ENCODE results near the gene TBXAS1.

Gene TBXAS1

GRCh38 chr7:140008755-140009610 lies 179.9 kb downstream of the TBXAS1 start:
- no peak for DNase-seq

DNA sequence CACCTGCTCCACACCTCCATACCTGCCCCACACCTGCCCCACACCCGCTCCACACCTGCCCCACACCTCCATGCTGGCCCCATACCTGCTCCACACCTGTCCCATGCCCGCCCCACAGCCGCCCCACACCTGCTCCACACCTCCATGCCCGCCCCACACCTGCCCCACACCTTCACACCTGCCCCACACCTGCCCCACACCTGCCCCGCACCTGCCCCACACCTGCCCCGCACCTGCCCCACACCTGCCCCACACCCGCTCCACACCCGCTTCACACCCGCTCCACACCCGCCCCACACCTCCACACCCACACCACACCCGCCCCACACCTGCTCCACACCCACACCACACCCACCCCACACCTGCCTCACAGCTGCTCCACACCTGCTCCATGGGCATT lies 180.7 kb downstream of the TBXAS1 start:
- no peak for DNase-seq

GRCh38 chr7:140010194-140010895 lies 181.3 kb downstream of the TBXAS1 start:
- DNase-seq = no peak

DNA sequence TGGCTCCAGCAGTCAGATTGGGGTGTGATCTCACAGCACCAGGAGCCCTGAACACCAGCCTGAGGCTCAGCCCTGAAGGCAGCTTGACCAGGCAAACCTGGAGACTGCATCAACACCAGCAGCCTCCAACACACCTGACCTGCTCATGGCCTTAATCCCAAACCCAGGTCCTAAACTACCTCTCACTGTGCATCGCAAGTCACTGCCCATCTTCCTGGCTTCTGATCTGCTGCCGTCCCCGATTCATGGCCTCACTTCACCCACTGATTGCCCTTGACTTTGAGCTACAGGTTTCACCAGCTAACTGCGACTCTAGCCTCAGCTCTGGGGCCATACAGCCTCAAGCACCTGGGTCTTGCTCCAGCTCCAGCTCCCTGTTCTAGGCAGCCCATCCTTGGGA lies 184.6 kb downstream of the TBXAS1 start:
- no peak for DNase-seq

DNA sequence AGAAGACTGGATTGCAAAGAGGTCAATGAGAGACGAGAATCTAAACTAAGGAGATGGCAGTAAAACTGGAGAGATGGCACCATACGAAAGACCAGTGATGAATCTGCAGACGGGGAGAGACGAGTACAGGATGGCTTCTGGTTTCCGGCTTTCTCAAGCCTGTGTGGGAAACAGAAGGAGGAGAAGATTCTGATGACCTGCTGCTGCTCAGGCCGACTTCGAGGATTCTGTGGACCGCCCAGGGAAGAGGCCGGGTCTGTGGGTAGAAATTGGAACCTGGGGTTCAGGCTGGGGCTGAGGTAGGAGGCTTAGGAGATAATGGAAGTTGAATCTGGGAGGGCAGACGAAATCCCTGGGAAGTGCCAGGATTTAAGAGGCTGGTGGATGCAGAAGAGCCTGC lies 185.1 kb downstream of the TBXAS1 start:
- DNase-seq = no peak

GRCh38 chr7:140015471-140015970 lies 186.5 kb downstream of the TBXAS1 start:
- DNase-seq = no peak

DNA sequence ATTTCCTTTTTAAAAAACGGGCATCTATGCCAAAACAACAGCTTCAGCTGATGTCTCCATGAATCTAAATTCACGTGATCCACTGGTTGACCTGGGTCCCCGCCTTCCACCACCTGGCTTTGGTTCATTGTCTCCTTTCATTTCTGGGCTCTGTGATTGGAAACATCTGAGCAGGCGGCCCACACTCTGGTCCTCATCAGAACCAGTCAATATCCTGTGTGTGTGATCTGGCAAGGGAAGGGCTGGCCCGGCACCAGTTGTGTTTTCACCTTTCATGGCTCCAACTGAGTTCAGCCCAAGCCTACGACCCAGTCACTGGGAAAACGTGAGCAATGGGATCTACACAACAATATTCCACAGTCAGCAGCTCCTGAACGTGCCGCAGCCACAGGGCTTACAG lies 187.5 kb downstream of the TBXAS1 start:
- DNase-seq = no peak

DNA sequence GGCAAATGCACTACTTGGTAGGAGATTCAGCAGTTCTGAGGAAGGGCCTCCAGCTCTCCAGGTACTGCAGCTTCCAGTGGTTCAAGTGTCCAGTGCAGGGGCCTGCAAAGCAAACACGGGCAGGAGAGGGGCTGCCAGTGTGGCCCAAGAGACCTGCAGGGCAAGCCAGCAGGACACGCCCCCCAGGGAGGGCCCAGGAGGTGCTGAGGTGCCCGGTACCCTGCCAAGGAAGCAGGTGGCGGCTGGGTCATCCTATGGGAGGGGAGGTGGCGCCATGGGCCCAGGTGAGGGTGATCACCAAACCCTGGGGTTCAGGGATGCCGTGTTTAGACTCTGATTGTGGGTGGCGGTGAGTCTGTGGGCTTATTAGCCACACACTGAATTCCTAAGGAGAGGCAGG lies 188.0 kb downstream of the TBXAS1 start:
- DNase-seq = no peak

GRCh38 chr7:140017543-140017942 lies 188.5 kb downstream of the TBXAS1 start:
- no peak for DNase-seq

DNA sequence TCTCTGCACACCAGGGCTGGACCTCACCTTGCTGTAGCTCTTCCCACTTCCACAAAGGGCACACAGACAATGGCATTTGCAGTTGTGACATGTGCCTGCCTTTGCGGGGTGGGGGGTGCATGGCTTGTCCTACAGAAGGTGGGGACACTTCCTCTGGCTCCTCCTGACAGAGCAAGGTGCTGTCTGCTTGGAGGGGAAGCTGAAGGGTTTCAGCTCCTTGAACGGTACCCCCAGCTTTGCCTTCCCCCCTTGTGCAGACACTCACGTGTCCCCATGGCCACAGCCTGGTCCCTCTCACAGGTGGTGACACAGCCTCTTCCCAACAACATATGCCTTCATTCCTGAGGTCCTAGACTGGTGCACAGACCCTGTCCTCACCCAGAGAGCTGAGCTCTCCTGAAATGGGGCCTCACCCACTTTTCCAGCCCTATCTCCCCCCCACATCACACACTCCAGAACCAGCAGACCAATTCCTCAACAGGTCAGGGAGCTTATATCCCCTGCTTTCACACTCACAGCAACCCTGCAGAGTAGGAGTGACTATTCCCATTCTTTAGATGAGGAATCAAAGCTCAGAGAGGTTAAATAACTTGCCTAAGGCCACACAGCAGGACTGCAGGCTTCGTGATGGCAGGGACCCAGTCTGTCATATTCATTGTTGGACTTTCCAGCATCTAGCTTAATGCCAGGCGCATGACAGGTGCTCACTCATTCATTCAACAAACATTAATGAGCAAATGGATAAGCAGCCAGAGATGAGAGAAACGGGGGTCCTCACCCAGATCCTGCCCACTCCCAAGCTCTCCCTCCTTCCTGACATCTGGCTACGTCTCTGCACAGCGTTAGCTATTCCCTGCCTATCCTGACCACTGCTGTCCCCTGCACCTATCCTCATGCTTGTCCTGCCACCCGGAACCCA lies 189.3 kb downstream of the TBXAS1 start:
- no peak for DNase-seq

DNA sequence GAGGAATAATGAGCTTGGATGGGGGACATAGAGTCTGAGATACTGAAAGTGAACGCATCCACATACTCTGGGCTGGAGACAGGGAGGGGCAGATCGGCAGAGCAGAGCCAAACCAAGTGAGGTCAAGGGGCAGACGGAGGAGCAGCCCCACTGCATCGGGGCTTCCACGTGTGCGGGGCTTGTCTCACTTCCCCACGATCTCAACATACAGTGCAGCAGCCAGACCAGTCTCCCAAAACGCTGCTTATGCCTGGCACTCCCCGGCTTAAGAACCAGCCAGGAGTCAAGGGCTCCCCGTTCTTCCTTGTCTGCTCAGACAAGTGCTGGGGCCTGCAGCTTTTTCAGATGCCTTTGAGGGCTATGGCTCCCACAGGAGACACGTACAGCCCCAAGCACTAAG lies 190.1 kb downstream of the TBXAS1 start:
- DNase-seq = no peak

DNA sequence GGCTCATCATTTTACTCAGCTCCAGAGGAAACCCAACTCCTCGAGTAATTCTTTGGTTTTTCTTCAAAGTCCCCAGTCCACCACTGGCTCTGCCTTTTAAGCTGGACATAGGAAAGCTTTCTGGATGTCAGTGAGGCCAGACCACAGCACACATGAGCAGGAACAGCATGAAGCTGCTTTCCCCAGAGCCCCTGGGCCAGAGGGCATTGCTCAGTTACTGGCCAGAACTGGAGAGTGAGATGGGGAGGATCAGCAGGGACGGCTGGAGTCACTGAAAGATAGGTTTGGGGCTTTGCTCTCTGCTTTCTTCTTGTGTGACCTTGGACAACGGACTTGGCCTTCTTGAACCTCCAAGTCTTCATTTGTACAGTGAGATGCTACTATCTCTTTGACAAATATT lies 190.5 kb downstream of the TBXAS1 start:
- DNase-seq = no peak

DNA sequence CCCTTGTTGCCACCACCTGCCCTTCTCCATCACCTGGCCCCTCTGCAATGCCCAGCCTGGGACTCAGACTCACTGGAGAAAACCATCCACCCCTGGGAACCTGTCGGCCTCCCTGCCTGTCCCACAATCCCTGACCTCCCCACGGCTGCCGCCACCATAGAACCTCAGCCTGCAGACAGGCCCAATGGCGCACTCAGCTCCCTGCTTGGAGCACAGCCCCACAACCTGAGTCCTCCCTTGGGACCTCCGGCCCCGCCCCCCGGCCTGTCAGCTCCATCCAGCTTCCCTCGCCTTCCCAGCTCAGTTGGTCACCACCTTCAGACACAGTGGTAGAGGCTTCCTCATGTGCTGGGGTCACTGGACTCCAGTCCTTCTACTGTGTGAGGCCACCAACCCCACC lies 192.5 kb downstream of the TBXAS1 start:
- DNase-seq = no peak

DNA sequence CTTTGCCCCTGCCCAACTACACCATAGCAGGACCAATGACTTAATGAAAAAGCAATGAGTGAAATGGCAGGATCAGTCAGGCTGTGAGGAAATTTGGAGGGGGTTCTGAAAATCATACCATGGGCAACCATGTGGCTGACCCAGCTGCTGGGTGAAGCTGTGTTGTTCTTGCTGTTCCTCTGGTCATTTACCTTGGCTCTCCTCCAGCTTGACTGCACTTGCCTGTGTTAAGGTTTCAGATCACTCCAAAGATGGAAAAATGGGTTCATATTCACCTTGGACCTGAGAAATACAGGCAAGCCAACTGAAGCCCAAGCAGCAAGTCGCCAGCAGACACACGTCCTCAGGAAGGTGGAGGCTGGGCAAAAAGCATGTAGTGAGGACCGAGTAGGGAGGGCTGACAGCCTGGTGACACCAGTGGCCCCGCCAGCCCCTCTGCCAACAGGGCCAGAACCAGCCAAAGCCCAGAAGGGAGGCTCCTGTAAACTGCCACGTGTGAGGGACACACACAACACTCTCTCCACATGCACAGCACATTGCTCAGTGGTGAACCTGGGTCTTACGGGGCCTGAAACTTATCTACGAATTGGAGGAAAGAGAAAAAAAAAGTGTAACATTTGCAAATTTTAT lies 193.6 kb downstream of the TBXAS1 start:
- DNase-seq = no peak

GRCh38 chr7:140023728-140024127 lies 194.7 kb downstream of the TBXAS1 start:
- DNase-seq = no peak

DNA sequence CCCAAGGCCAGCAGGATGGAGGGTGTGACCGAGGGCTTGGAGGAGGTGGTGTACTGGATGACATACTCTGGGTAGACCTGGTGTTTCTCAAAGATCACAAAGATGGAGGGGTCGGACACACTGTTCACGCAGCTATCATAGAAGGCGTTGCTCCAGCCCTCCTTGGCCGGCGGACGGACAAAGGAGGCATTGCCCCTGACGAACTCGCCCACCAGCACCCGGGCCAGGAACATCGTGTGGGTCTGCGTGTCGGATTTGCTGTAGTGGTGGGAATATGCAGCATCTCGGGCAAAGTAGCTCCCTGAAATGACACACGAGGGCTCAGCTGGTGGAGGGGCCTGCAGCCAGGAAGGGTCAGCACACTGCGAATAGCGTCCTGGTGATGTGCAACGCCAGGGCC lies 195.5 kb downstream of the TBXAS1 start:
- no peak for DNase-seq

GRCh38 chr7:140025241-140025640 lies 196.2 kb downstream of the TBXAS1 start:
- no peak for DNase-seq

DNA sequence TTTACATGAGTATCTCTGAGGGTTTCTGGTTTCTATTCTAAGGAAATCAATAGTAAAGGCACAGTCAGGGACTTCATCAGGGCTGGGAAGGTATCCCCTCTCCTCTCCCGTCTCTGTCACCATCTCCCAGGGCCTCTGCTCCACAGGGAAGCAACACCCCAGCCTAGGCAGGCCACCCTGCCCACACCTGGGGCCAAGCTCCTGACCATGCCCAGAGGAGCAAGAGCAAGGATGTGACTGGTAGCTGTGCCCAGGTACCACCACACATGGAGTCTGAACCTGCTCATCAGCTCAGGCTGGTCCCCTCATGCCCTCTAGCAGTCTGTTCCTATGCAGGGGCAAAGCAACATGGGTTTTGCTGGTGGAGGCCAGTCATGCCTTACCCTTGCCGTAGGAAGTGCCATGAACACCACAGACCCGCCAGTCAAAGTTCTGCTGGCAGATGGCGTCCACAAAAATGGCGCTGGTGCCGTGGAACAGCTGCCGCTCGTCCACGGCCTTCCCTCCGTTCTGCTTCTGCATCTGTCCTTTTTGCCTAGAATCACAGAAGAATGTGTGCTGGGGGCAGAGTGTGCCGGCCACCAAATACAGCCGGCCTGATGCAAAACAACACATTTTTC lies 196.9 kb downstream of the TBXAS1 start:
- DNase-seq = no peak

DNA sequence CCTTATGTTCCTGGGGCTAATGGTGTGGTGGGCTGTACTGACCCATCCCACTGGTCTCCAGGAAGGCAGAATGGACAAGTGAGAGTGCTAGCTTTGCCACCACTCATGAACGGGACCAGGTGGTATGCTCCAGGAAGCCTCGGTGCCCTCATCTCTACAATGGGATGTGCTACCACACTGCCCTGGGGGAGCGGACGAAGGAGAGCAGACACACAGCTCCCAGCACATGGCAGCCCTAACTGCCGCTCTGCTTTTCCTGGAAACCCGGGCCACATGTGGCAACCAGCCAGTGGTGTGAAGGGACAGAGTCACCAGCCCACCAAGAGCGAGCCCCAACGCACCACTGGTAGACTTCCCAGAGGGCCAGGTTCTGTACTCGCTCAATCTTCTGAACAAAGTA lies 197.9 kb downstream of the TBXAS1 start:
- no peak for DNase-seq

DNA sequence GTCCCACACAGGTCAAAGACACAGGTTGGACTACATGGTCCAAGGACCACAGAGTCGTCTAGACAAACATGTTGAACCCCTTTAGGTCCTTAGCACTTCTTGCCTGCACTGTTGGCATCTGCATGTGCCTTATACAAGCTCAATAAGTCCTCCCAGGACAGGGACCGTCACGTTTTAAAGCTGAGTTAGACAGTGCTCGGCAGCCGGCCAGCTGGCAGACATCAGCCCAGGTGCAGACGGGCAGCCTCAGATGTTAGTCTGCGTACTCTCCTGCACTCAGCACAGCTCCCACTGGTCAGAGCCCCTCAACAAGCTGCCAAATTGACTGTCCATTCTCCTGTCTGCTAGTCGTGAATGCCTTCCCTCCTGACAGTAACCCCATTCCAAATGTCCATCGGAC lies 198.8 kb downstream of the TBXAS1 start:
- DNase-seq = no peak

- no peak for DNase-seq
Measured at GRCh38 chr7:140028311-140028710, 199.2 kb downstream of the TBXAS1 start.

DNA sequence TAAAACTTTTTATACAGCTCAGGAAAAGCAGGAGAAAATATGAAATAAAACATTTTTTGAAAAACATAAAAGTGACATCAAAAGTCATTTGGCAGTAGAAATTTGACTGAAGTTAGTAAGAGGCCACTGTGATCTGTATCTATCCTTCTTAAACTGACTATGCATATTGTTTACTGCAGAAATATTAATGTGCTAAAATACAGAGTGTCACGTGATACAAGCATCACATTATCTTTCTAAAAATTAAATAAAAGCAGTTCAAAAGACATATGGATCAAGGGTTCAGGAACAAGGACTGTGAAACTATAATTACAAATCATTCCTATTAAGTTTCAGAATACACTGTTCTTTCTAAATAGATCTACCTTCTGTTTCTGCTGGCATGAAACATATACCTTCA lies 200.0 kb downstream of the TBXAS1 start:
- DNase-seq = no peak
